IPS DF 4.7 (cell line): ENCODE measurements around the gene COX6A2.
"Not testable (repeated sequence)": the region's sequence is repeated elsewhere in the genome, so short reads cannot be mapped to it uniquely, and the experiment has no call there.

Experiments
- DNase-seq: peaks from one replicate; pipeline ENCODE4 v3.0.0-alpha.2; 2013; ENCODE audit warnings: low spot score; ENCODE audit errors: extremely low read depth

Gene COX6A2

DNA sequence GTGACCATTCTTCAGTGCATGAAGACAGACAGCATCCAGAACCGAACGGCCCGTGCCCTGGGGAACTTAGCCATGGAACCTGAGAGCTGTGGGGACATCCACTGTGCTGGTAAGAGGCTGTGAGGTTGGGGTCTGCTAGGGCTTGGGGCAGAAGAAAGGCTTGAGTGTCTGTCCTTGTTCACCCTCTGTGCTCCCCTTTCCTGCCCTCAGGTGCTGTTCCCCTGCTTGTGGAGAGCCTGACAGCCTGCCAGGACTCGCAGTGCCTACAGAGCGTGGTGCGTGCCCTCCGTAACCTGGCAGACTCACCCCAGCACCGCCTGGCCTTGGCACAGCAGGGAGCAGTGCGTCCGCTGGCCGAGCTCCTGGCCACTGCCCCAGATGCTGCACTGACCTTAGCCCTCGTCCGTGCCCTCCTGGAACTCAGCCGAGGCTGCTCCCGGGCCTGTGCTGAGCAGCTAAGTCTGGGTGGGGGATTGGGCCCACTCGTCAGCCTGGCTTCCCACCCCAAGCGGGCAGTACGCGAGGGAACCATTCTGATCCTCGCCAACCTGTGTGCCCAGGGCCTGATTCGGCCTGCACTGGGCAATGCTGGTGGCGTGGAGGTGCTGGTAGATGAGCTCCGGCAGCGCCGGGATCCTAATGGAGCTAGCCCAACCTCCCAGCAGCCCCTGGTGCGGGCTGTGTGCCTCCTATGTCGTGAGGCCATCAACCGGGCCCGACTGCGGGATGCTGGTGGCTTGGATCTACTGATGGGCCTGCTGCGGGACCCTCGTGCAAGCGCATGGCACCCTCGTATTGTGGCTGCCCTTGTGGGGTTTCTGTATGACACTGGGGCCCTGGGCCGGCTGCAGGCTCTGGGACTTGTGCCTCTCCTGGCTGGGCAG is 34.0 kb upstream of the COX6A2 start:
- no peak for DNase-seq

DNA sequence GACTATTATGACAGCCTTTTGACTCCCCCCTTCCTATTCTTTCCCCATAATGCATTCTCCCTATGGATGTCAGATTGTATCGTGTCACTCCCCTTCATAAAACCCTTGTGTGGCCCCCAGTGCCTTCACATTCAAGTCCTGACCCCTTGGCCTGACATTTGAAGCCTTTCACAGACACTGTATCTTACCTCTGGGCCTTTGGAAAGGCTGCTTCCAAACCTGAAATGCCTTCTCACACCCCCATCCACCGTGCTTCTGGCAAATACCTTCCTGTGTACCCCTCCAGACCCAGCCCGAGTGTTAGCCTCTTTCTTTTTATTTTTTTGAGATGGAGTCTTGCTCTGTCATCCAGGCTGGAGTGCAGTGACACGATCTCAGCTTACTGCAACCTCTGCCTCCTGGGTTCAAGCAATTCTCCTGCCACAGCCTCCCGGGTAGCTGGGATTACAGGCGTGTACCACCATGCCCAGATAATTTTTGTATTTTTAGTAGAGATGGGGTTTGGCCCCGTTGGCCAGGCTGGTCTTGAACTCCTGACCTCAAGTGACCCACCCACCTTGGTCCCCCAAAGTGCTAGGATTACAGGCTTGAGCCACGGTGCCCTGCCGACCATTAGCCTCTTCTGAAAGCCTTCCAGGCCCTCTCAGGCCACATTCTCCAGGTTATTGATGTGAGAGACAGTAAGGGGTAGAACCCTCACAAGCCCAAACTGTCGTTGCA is 33.2 kb upstream of the COX6A2 start:
- no peak for DNase-seq

DNA sequence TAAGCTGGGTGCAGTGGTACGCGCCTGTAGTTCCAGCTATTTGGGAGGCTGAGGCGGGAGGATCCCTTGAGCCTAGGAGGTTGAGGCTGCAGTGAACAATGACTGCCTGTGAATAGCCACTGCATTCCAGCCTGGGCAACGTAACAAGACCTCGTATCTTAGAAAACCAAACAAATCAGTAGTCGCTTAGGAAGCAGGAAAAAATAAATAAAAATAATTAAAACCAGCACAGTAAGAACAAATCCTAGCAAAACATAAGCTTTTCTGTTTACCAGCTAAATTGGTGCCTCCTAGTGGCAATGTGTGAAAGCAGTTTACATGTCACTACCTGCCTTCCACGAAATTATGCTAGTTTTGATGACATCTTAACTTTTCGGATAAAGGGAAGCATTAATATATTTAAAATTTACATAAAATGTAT is 32.4 kb upstream of the COX6A2 start:
- DNase-seq: no peak

DNA sequence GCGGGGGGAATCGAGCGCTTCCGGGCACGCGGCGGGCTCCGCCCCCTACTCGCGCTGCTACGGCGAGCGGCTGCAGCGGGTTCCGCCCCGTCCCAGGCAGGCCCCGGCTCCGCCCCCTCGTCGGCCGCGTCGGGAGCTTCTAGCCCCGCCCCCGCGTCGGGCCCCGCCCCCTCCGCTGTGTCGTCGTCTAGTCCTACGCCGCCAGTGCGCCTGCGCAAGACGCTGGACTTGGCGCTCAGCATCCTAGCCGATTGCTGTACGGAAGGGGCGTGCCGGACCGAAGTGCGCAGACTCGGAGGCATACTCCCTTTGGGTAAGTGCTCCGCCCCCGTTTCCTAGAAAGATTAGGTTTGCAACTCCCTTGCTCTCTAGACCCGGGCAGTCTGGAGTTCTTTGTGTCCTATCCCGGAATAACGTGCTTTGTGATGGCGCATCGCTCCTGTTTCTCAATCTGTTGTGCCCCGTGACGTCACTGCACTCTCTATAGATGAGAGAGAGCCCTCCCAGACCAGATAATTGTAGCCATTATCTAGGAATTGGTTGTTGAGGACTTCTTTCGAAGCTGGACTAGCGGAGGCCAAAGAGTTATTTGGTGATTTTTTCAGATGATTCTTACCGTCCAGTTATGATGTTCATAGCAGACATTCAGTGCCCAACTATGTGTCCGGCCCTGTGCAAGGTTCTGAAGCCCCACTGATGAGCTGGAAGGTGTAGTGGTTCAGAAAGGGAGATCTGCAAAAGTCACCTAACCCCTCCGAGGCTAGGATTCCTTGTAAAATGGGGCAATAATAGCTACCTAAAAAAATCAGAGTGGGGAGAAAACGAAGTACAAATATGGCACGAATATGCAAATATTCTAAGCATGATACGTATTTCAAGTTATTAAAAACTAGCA is 31.8 kb upstream of the COX6A2 start:
- DNase-seq: peak; percentile 94

DNA sequence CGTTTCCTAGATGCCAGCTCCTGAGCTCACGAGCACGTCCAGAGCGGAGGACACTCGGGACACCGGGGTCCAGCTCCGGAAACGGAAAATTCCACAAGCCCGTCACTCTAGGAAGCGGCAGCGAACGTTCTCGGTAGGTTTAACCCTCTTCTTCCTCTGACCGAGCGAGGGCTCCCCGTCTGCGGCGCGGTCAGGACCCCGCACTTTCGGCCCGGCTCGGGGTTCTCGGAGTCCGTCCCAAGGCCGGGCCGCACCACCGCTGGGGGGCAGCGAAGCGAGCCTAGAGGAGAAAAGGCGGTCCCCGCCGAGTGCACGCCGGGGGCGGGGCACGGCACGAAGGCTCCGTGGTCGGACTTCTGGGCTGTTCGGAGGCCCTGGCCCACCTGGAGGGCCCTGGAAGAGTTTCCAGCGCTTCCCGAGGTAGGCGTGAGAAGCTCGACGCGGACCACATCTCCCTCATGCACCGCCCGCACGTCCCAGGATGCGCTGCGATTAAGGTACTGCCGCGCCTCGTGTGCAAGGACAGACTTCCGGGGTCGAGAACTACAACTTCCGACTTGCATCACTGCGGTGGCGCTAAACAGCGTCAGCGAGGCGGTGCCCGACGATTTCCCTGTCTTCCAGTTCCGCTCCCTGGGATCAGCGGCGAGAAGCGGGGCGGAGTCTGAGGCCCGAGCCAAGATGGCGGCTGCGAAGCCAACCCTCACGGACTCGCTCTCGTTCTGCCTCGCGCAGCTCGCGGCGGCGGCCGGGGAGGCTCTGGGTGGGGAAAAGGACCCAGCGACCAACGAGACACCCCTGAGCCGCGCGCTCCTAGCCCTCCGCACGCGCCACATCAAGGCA is 30.9 kb upstream of the COX6A2 start, which contains the start of gene ARMC5:
TSS of gene ARMC5 (plus strand) at position 658 of the 843 bp plus-strand sequence. CDS start at position 682, 24 bp downstream.
- DNase-seq: no peak

DNA sequence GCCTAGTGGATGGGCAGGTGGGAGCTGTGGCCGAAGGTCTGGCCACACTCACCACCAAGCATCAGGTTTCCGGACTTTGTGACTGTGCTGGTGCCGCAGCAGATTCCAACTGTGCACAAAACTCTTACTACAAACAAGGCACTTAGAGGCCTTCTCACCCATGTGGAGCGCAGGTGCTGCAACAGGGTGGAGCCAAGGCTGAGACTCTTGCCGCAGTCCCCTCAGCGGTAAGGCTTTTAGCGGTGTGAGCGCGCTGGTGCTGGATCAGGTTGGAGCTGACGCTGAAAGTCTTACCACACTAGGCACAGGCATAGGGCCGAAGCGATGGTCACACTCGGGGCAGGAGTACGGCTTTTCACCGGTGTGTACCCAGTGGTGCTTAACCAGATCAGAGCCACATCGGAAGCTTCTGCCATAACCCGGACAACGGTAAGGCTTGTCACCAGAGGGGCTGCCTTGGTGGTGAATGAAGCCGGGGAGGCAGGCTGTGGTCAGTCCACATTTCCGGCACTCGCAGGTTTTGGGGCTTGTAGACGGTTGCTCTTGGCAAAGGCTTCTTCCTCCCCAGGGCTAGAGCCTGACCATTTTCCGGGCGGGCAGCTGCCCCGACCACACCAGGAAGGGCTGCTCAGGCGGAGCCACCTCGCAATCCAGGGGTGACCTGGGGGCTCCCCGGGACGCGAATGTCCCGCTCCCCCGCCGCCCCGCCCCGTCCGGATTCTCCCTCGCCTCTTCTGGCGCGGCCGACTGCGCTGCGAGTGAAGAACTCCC is 30.1 kb upstream of the COX6A2 start:
- no peak for DNase-seq

DNA sequence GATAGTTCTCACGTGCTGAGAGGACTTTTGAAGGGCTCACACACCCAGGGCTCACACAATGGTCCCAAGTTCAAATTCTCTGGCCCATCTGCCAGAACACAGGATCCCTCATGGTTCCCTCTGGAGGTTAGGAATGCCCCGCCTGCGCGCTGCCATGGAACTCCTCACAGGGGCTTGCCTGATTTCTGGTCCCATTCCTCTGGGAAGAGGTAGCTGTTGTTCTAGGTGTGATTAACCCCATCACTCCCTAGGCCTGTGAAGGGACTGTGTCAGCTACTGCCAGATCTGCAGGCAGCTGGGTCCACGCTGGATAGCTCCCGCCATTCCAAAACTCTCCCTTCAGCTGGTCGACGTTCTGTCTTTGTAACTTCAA is 28.8 kb upstream of the COX6A2 start:
- DNase-seq: no peak

DNA sequence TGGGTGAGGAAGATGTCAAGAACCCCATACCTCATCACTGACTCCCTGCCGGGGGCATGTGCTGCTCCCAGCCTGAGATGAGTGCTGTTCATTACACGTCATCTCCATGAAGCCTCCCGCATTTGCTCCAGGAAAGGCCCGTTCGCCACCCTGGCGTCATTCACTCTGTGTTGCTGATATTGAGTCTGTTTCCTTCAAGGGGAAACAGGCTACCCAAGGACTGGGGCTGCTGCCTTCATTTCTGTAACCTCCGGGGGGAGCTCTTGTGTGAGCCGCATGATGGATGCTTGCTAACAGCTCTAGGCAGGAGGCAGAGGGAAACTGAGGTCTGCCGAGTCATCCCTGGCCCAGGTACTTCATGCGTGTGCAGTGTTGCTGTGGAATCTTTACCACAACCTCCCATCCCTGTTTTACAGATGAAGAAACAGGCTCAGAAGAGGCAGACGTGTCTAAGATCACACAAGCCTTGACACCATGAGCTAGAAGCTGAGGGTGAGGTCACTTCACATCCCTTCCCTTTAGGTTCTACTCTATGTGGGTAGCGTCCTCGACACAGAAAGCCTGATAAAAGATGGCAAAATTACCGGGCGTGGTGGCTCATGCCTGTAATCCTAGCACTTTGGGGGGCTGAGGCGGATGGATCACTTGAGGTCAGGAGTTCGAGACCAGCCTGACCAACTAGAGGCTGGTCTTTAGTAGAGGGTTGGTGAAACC is 27.6 kb upstream of the COX6A2 start:
- no peak for DNase-seq

DNA sequence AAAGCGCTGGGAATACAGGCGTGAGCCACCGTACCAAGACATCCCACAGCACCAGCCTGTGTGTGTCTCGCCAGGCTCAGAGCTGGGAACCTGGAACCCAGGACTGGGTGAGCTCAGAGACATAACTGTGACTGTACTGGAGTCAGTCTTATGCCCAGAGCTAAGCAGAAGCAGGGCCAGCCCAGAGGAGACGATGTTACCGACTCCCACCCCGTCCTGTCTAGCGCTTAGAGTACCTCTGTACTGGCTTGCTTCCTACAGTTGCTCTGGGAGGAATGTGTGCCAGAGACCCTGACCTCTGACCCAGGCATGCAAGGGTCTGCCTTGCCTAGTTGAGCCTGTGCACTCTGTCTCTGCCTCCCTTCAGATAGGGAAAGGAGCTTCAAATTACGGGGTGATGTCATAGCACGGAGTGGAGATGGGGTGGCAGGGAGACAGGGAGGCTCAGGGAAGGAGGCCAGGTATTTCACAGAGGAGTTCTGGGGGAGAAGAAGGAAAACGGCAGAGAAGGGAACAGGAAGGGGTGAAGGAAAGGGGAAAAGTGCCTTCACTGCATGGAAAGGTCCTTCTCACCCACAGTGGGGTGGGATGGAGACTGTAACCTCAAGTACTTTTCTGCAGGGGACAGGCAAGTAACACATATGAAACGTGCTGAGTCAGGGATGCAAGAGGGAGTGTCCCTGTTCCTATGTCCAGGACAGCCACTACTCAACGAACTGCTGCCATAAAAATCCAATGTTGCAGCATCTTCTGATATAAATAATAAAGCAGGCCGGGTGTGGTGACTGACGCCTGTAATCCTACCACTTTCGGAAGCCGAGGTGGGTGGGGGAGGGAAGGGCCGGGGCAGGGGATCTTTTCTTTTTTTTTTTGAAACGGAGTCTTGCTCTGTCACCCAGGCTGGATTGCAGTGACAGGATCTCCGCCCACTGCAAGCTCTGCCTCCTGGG is 25.4 kb upstream of the COX6A2 start:
- no peak for DNase-seq

DNA sequence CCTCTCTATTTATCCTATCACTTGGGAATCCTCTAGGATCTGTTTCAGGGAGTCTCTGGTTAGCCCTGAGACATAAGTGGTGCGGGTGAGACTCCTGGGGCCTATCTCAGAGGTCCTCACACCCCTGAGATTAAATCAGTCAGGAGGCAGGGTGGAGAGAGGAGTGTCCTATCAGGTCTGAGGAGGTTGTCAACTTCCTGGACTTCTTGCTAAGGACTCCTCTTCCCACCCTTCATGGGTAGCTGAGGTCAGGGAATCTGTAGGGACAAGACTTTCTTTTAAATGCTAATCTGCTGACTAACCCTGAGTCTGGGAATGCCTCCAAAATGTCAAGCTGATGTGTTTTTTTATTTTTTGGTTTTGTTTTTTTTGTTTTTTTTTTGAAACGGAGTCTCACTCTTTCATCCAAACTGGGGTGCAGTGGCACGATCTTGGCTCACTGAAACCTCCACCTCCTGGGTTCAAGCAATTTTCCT is 24.5 kb upstream of the COX6A2 start:
- no peak for DNase-seq

DNA sequence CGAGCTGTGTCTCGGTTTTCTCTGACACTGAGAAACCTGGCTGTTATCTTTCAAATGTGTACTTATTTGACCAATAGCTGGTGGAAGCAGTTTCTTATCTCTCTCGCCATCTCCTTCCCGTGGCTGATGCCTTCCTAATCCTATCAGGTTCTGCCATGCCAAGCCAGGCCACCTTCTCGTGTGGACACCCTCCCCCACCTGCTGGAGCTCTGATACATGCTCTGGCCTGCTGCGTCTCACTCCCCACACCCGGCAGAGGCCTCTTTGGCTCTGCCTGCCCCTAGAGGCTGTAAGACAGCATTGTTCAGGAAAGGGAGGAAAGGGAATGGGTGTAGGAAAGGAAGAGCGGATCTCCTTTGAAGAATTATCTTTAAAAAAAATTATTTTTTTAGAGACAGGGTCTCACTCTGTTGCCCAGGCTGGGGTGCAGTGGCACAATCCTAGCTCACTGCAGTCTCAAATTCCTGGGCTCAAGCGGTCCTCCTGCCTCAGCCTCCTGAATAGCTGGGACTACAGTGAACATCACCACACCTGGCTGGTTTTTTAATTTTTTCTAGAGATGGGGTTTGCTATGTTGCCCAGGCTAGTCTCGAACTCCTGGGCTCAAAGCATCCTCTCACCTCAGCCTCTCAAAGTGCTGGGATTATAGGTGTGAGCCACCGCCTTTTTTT is 23.7 kb upstream of the COX6A2 start:
- DNase-seq: no peak

DNA sequence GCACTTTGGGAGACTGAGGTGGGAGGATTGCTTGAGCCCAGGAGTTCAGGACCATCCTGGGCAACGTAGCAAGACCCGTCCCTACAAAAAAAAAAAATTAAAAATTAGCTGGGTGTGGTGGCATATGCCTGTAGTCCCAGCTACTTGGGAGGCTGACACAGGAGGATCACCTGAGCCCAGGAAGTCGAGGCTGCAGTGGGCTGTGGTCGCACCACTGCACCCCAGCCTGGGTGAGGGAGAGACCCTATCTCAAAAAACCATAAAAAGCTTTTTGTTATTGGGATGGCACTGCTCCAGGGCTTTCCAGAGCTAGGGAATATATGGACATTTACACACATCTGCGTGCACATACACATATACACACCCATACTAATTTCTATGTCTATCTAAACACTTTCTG is 23.0 kb upstream of the COX6A2 start:
- no peak for DNase-seq

DNA sequence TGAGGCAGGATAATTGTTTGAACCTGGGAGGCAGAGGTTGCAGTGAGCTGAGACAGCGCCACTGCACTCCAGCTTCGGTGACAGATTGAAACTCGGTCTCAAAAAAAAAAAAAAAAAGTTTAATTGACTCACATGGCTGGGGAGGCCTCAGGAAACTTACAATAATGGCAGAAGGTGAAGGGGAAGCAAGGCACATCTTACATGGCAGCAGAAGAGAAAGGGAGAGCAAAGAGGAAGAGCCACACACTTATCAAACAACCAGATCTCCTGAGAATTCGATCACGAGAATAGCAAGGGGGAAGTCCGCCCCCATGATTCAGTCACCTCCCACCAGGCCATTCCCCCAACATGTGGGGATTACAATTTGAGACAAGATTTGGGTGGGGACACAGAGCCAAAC is 17.8 kb upstream of the COX6A2 start:
- not testable (repeated sequence) for DNase-seq

DNA sequence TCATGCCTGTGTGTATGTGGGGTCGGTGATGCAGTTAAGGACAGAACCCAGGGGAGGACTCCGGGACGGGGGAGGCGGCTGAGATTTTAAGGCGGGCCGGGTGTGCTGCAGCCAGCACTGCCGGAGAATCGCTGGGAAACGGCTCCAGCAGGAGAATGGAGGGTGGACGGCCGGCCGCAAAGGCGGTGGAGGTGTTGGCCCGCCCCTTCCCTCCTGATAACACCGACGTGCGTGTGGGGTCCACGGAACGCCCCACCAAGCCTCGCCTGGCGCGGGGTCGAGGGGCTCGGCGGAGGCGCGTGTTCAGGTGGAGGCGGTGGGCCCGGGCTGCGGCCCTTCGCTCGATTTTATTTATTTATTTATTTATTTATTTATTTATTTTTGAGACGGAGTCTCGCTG is 13.8 kb upstream of the COX6A2 start:
- DNase-seq: no peak

DNA sequence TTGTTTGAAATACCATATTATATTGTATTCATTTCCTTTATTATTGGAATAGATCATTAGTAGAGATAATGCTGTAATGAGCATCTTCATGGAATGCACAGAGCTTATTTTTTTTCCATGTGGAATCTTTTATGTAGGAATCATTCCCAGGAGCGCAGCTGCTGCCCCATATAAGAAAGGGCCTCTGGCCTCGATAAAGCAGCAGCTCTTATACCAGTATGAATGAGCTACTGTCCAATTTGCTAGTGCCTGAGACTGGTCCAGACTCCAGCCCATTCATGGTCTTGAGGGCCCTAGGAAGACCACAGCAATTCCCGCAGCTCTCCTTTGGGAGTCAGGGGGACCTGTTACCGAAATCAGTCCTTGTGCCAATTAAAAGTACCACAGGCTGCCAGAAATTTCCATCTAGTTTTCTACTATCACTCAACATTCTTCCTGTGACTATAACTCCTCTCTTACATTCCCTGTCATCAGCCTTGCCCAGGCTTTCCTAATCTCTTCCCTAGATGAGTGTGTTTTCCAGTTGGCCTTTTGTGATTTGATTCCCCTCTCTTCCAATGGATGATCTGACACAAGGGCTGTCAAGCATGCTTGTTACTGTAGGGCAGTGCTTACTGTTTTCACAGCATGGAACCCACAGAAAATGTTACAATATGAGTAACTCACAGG is 12.5 kb upstream of the COX6A2 start:
- DNase-seq: no peak

DNA sequence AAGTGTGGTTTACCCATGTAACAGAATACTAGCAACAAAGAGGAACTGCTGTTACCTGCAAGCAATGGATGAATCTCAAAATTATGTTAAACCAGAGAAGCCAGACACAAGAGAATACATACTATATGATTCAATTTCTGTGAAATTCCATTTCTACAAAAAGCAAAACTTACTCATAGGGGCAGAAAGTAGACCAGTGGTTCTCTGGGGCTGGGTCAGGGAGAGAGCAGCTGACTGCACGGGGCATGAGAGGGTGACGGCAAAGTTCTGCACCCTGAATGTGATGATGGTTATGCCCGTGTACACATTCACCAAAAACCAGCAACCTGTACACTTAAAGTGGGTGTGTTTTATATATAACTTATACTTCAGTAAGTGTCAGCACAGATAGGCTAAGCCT is 11.4 kb upstream of the COX6A2 start:
- no peak for DNase-seq

DNA sequence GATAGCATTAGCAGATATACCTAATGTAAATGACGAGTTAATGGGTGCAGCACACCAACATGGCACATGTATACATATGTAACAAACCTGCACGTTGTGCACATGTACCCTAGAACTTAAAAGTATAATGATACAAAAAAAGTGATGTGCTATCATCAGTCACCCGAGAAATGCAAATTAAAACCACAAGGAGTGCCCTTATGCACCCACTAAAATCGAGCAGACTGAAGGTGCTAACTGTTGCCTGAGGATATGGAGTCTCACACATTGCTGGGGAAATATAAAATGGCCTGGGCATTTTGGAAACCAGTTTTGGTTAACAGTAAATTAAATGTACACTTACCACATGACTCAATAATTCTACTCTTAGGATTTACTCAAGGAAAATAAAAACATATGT is 10.9 kb upstream of the COX6A2 start:
- DNase-seq: not testable (repeated sequence)
